GM12891 (cell line): ENCODE results near the gene KRT1.

ENCODE experiments used
- POLR2A ChIP-seq: IDR thresholded peaks from 2 replicates; pipeline ENCODE4 v1.6.1; 2011; ENCODE audit warnings: low read depth, low read length, control low read depth
- POU2F2 ChIP-seq: IDR thresholded peaks from 2 replicates; pipeline ENCODE4 v1.6.1; 2011; ENCODE audit warnings: low read depth, mild to moderate bottlenecking, control low read depth, low read length, moderate library complexity
- SPI1 ChIP-seq: IDR thresholded peaks from 2 replicates; pipeline ENCODE4 v1.6.1; 2011; ENCODE audit warnings: low read depth, low read length, control low read depth
- TAF1 ChIP-seq: IDR thresholded peaks from 2 replicates; pipeline ENCODE4 v1.6.1; 2011; ENCODE audit warnings: low read depth, low read length, control low read depth

- no peak for TF ChIP-seq SPI1
- no peak for TF ChIP-seq POLR2A
- TF ChIP-seq TAF1: no peak
- TF ChIP-seq POU2F2: no peak
These were observed 18.5 kb downstream of the KRT1 start for GRCh38 chr12:52661668-52662067.
